ENCODE data around the gene PRAMEF15.
"Not testable (repeated sequence)": the region's sequence is repeated elsewhere in the genome, so short reads cannot be mapped to it uniquely, and the experiment has no call there.

The PRAMEF15 gene

GRCh38 chr1:13315281-13315680, at the start of gene PRAMEF15:
Gene PRAMEF15 (plus strand): TSS chr1:13315581. CDS start chr1:13318408, 2,827 bp downstream.
- not testable (repeated sequence) for DNase-seq (ENCODE audit: low read depth); H3K4me3 ChIP-seq (ENCODE audit: control insufficient read depth, low read depth, low read length)

DNA sequence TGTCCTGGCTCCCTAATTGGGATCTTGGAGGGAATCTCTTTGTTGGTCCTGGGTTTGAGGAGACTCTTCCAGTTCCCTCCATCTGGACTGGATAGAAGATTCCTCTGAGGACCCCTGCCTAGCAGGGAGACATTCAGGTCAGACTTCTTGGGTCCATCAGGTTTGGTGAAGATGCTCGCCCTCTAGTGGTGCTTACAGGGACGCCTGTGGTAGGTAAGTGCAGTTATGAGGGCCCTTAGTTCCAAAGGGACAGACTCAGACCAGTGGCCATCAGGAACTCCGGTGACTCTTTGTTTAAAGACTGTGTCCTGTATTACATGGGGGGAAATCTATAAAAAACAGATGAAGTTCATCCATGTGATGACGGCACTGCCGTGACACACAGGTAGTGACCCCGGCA, 38.4 kb upstream of the PRAMEF15 start:
- not testable (repeated sequence) for H3K4me3 ChIP-seq (ENCODE audit: control insufficient read depth, low read depth, low read length); DNase-seq (ENCODE audit: low read depth)

GRCh38 chr1:13279617-13280016, 35.8 kb upstream of the PRAMEF15 start:
- DNase-seq (ENCODE audit: low read depth); H3K4me3 ChIP-seq (ENCODE audit: control insufficient read depth, low read depth, low read length): not testable (repeated sequence)

- DNase-seq (ENCODE audit: low read depth); H3K4me3 ChIP-seq (ENCODE audit: control insufficient read depth, low read depth, low read length): not testable (repeated sequence)
Measured at GRCh38 chr1:13285037-13285436, 30.3 kb upstream of the PRAMEF15 start, which contains the start of gene PRAMEF8. Gene PRAMEF8 (minus strand): TSS chr1:13285137. CDS start chr1:13284091, 1,046 bp downstream.

DNA sequence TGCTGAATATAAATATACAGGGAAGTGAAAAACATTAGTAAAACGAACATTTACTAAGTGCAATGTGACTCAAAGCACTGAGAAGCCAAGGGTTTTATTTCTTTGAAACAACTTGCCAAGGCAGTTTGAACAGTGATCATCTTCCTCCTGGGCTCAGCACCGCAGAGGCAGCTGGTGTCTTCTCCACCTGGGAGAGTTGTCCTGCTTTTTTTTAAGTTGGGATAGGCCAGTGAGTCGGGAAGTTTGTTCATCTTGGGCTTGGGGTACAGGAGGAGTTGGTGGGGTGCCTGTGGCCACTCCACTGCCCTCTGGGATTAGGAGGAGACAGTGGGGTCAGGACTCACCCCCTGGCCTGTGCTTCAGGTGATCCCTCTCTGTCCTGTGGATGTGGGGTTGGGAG, 26.4 kb upstream of the PRAMEF15 start:
- not testable (repeated sequence) for DNase-seq (ENCODE audit: low read depth); H3K4me3 ChIP-seq (ENCODE audit: control insufficient read depth, low read depth, low read length)

DNA sequence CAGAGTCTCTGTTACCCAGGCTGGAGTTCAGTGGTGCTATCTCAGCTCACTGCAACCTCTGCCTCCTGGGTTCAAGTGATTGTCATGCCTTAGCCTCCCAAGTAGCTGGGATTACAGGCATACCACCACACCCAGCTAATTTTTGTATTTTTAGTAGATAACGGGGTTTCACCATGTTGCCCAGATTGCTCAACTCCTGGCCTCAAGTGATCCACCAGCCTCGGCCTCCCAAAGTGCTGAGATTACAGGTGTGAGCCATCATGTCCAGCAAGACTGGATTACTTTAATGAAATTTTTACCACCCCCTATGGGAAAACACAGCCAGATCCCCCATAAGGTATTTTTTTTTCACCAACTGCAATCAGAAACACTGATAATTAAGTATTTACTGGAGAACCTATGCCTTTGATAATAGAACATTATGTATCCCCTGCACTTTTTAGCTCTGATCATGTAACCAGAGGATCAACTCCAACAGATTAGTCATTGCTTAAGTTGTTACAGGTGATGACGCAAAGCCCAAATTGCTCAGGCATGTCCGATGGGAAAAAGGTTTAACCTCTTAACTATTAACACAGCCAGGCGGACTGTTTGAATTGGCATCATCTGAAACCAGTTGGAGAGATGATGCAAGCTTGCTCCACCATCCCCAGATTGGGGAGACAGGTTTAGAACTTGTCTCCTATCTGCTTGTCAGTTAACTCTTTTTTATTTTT, 18.0 kb upstream of the PRAMEF15 start:
- not testable (repeated sequence) for DNase-seq (ENCODE audit: low read depth); H3K4me3 ChIP-seq (ENCODE audit: control insufficient read depth, low read depth, low read length)

- not testable (repeated sequence) for DNase-seq (ENCODE audit: low read depth); H3K4me3 ChIP-seq (ENCODE audit: control insufficient read depth, low read depth, low read length)
Measured at GRCh38 chr1:13298699-13299098, 16.7 kb upstream of the PRAMEF15 start.

DNA sequence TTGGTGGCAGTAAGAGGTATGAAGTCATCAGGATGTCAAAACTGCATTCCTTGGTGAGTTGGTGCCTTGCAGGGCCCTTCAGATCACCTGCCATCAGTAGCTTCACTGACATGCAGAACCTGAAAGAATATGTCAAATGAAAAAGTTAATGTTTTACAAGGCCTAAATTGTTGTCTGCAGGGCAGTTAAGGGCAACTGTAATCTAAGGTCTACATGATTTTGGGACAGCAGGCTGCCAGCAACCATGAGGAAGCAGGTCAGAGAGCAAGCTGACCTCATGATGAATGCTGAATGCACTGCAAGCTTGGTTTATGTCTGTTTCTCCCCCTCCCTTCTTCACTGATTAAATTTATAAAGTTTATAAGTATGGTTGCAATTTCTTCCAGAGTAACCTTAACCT, 13.2 kb upstream of the PRAMEF15 start:
- not testable (repeated sequence) for DNase-seq (ENCODE audit: low read depth)

GRCh38 chr1:13303239-13303638, 12.1 kb upstream of the PRAMEF15 start, which contains the start of gene PRAMEF33:
Gene PRAMEF33 (plus strand): TSS chr1:13303539. CDS start chr1:13305955, 2,416 bp downstream.
- not testable (repeated sequence) for DNase-seq (ENCODE audit: low read depth); H3K4me3 ChIP-seq (ENCODE audit: control insufficient read depth, low read depth, low read length)

More for the DNA sequence above, 13.2 kb upstream of the PRAMEF15 start:
- not testable (repeated sequence) for H3K4me3 ChIP-seq (ENCODE audit: control insufficient read depth, low read depth, low read length)

DNA sequence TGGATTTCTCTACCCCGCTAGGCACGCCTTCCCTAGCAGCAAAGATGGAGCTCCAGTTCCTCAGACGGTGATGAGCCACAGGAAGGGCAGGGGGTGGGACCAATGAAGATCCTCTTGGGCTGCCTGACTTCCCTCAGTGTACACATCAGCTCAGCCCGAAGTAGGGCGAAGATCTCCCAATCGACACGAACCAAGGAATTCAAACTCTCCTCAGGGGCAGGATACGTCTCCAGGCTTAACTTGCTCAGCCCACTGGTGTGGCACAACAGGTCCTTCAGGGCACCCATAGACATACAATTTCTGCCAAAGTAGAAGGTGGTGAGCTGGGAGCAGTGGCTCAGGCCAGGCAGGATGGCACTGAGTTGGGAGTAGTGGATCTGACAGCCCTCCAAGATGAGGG, 27.1 kb downstream of the PRAMEF15 start:
- DNase-seq (ENCODE audit: low read depth); H3K4me3 ChIP-seq (ENCODE audit: control insufficient read depth, low read depth, low read length): not testable (repeated sequence)

DNA sequence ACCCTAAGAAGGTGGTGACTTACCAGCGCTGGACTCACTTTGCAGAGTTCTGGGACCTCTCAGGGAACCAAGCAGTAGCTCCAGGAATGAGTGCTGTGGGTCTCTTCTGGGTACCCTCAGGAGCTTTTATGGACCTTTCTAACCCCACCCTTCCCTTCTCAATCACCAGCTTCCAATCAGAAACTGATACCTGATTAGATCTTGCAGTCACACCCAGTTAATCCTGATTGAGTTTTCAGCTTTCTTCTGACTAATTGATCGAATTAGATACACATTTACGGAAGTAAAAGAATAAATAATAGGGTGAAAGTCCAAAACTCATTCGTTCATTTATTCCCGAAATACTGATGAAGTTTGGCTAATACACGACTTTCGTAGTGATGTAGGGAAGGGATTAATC, 31.7 kb downstream of the PRAMEF15 start, which contains the start of gene PRAMEF14:
Gene PRAMEF14, minus strand, starts transcription at position 101 of the 400 bp plus-strand sequence. CDS start 1,820 bp downstream, outside the sequence.
- not testable (repeated sequence) for DNase-seq (ENCODE audit: low read depth); H3K4me3 ChIP-seq (ENCODE audit: control insufficient read depth, low read depth, low read length)

DNA sequence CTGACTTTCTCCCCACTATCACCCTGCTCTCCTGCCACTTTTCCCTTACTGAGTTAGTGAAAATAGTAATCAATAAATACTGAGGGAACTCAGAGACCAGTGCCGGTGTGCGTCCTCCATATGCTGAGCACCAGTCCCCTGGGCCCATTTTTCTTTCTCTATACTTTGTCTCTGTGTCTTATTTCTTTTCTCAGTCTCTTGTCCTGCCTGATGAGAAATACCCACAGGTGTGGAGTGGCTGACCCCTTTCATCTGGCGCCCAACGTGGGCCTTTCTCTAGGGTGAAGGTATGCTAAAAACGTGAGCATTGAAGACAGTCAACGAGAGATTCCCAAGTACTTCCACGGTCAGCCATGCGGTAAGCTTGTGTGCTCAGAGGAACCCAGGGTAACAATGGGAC, 38.1 kb downstream of the PRAMEF15 start:
- H3K4me3 ChIP-seq (ENCODE audit: control insufficient read depth, low read depth, low read length), result not testable (repeated sequence)
- peak; percentile 0 for DNase-seq (ENCODE audit: low read depth)

DNA sequence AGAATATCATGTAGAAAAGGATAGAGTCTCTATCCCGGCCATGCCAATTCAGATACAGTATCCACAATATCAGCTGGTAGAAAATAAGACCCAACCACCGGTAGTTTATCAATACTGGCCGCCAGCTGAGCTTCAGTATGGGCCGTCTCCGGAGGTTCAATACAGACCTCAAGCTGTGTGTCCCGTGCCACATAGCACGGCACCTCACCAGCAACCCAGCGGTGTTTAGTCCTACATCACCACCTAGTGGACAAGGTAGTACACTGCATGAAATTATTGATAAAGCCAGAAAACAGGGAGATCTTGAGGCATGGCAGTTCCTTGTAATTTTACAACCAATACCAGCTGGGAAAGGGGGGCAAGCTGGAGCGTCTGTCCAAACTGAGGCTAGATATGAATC, 39.1 kb downstream of the PRAMEF15 start:
- not testable (repeated sequence) for H3K4me3 ChIP-seq (ENCODE audit: control insufficient read depth, low read depth, low read length); DNase-seq (ENCODE audit: low read depth)

DNA sequence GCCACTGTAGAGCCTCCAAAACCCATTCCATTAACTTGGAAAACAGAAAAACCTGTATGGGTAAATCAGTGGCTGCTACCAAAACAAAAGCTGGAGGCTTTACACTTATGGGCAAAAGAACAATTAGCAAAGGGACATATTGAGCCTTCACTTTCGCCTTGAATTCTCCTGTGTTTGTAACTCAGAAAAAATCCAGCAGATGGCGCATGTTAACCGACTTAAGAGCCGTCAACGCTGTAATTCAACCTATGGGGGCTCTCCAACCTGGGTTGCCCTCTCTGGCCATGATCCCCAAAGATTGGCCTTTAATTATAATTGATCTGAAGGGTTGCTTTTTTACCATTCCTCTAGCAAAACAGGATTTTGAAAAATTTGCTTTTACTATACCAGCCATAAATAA, 41.4 kb downstream of the PRAMEF15 start:
- not testable (repeated sequence) for H3K4me3 ChIP-seq (ENCODE audit: control insufficient read depth, low read depth, low read length)
- DNase-seq (ENCODE audit: low read depth), result peak; percentile 61
- peak; percentile 40 for TF ChIP-seq CTCF (conservative IDR thresholded peaks at IDR 0.05; ENCODE audit: control insufficient read depth, insufficient read depth, low read depth, low read length)

GRCh38 chr1:13362364-13362763, 47.0 kb downstream of the PRAMEF15 start:
- DNase-seq (ENCODE audit: low read depth); H3K4me3 ChIP-seq (ENCODE audit: control insufficient read depth, low read depth, low read length): not testable (repeated sequence)

DNA sequence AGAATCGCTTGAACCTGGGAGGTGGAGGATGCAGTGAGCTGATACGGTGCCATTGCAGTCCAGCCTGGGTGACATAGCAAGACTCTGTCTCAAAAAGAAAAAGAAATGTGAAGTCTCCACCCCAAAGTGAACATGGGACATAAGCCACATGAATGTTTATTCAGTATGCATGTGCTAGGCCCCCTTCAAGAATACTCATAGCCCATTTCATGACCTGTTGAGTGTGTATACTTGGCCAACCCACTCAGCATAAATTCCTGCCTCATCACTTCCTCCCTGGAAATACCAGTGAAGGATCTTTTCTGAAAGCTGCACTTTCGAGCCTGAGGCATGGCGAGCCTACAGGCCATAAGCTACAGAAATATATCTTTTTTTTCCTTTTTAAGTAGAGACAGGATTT, 49.5 kb downstream of the PRAMEF15 start:
- DNase-seq (ENCODE audit: low read depth); H3K4me3 ChIP-seq (ENCODE audit: control insufficient read depth, low read depth, low read length): not testable (repeated sequence)

- not testable (repeated sequence) for DNase-seq (ENCODE audit: low read depth); H3K4me3 ChIP-seq (ENCODE audit: control insufficient read depth, low read depth, low read length)
Measured at GRCh38 chr1:13366536-13366935, 51.2 kb downstream of the PRAMEF15 start.
